GM23338 (cell line): ENCODE data around the gene GET4. TPM values are rescaled to one million over a fixed set of nuclear protein-coding genes. Genes with fewer than 3 reads are reported as not detected.
A peak's percentile ranks its signal among the peaks of the same experiment; 100 is the strongest.

ENCODE experiments used
- ATAC-seq: fragments of 200-7000 bp; cut with Tn5 transposase; 3 replicates; pipeline ENCODE4 v1.9.1; 2020
- DNase-seq: peaks from one replicate; pipeline ENCODE4 v3.0.0-alpha.2; 2015; ENCODE audit warnings: low spot score
- H2AFZ ChIP-seq: fragments of 200-600 bp; sonication (generic); 2 replicates; pipeline ENCODE4 v1.8.0; 2016; ENCODE audit warnings: antibody characterized with exemption, mild to moderate bottlenecking, moderate library complexity
- H3F3A ChIP-seq: fragments of 200-600 bp; sonication (generic); replicated peaks from 2 replicates; pipeline ENCODE4 v1.8.0; 2017; ENCODE audit warnings: antibody characterized with exemption, mixed run types, low read depth
- H3K27ac ChIP-seq: fragments of 200-600 bp; sonication (generic); 2 replicates; pipeline ENCODE4 v1.6.1; 2016; ENCODE audit warnings: low read depth
- H3K27me3 ChIP-seq: fragments of 200-600 bp; sonication (generic); 2 replicates; pipeline ENCODE4 v1.8.0; 2016; ENCODE audit warnings: mild to moderate bottlenecking, mixed run types, moderate library complexity; ENCODE audit not compliant: insufficient read depth
- H3K36me3 ChIP-seq: fragments of 200-600 bp; sonication (generic); 2 replicates; pipeline ENCODE4 v1.8.0; 2016; ENCODE audit warnings: mild to moderate bottlenecking; ENCODE audit not compliant: insufficient read depth
- H3K4me1 ChIP-seq: fragments of 200-600 bp; sonication (generic); 2 replicates; pipeline ENCODE4 v1.8.0; 2016; ENCODE audit warnings: mild to moderate bottlenecking, moderate library complexity; ENCODE audit not compliant: insufficient read depth
- H3K4me2 ChIP-seq: fragments of 200-600 bp; sonication (generic); 2 replicates; pipeline ENCODE4 v1.7.1; 2017; ENCODE audit warnings: mixed run types
- H3K4me3 ChIP-seq: fragments of 200-600 bp; sonication (generic); 2 replicates; pipeline ENCODE4 v1.6.1; 2016; ENCODE audit warnings: mixed run types
- H3K79me2 ChIP-seq: fragments of 200-600 bp; sonication (generic); replicated peaks from 2 replicates; pipeline ENCODE4 v1.8.0; 2017; ENCODE audit warnings: mild to moderate bottlenecking; ENCODE audit not compliant: insufficient read depth
- H3K9me2 ChIP-seq: fragments of 200-600 bp; sonication (generic); 2 replicates; pipeline ENCODE4 v1.8.0; 2017; ENCODE audit not compliant: insufficient read depth
- H4K20me1 ChIP-seq: fragments of 200-600 bp; sonication (generic); replicated peaks from 2 replicates; pipeline ENCODE4 v1.8.0; 2017; ENCODE audit warnings: mild to moderate bottlenecking; ENCODE audit not compliant: insufficient read depth
- H3K27ac Mint-ChIP-seq: 2 replicates; pipeline ENCODE4 v1.8.0; 2020; ENCODE audit warnings: inconsistent platforms, mild to moderate bottlenecking, moderate library complexity, mixed read lengths
- H3K27me3 Mint-ChIP-seq: 3 replicates; pipeline ENCODE4 v1.8.0; 2022; ENCODE audit warnings: low read depth, mild to moderate bottlenecking, moderate library complexity, mixed read lengths, inconsistent platforms; ENCODE audit not compliant: insufficient read depth, poor library complexity
- H3K36me3 Mint-ChIP-seq: 3 replicates; pipeline ENCODE4 v1.8.0; 2021; ENCODE audit warnings: low read depth, mild to moderate bottlenecking, inconsistent platforms, moderate library complexity, mixed read lengths
- H3K4me1 Mint-ChIP-seq: 3 replicates; pipeline ENCODE4 v1.8.0; 2020; ENCODE audit warnings: mild to moderate bottlenecking, inconsistent platforms, mixed read lengths
- H3K4me3 Mint-ChIP-seq: 3 replicates; pipeline ENCODE4 v1.8.0; 2021; ENCODE audit warnings: moderate library complexity, mild to moderate bottlenecking, inconsistent platforms, mixed read lengths
- H3K9me3 Mint-ChIP-seq: 3 replicates; pipeline ENCODE4 v1.8.0; 2020; ENCODE audit warnings: moderate library complexity, mild to moderate bottlenecking, inconsistent platforms, mixed read lengths
- CREB1 ChIP-seq: fragments of 250-450 bp; sonication (Bioruptor Pico); IDR thresholded peaks from 2 replicates; pipeline ENCODE4 v1.5.0; 2020; ENCODE audit warnings: low read depth, mild to moderate bottlenecking, moderate library complexity
- EZH2phosphoT487 ChIP-seq: fragments of 200-600 bp; sonication (generic); IDR thresholded peaks from one replicate; pipeline ENCODE4 v1.8.1; 2018; ENCODE audit warnings: antibody characterized with exemption; ENCODE audit not compliant: unreplicated experiment
- JUNB ChIP-seq: IDR thresholded peaks from one replicate; pipeline ENCODE4 v1.6.1; 2016; ENCODE audit warnings: antibody characterized with exemption; ENCODE audit not compliant: unreplicated experiment
- POLR2AphosphoS5 ChIP-seq: IDR thresholded peaks from 2 replicates; pipeline ENCODE4 v1.6.1; 2016; ENCODE audit warnings: antibody characterized with exemption, low read depth
- ZNF331 ChIP-seq: fragments of 250-450 bp; sonication (Bioruptor Pico); IDR thresholded peaks from 2 replicates; pipeline ENCODE4 v1.5.0; 2020; ENCODE audit warnings: low read depth, mild to moderate bottlenecking, moderate library complexity
- polyA plus RNA-seq: library from polyadenylated mRNA; unstranded; fragments of >200 nt; fragmentation: Nextera tagmentation; extraction: Ambion mirVana; gene quantifications from 2 replicates; pipeline ENCODE4 v1.2.1, GENCODE V29; 2016
- total RNA-seq: library from RNA; depleted of rRNA; stranded (reverse); fragments of >200 nt; shearing (Covaris generic); gene quantifications from 2 replicates; pipeline ENCODE4 v1.2.3, GENCODE V29; 2014
- TF ChIP-seq, protein P1 (sequence below): IDR thresholded peaks from 2 replicates; pipeline ENCODE4 v1.6.1; 2016; ENCODE audit warnings: antibody characterized with exemption
- TF ChIP-seq, protein P2 (sequence below): fragments of 250-450 bp; sonication (Bioruptor Pico); IDR thresholded peaks from 2 replicates; pipeline ENCODE4 v1.5.0; 2020; ENCODE audit warnings: mild to moderate bottlenecking, moderate library complexity
- TF ChIP-seq, protein P3 (sequence below), 2 experiments: fragments of 200-600 bp in 1 of 2; sonication (generic) in 1 of 2; conservative IDR thresholded peaks; 2 replicates each; pipeline versions ENCODE4 v1.5.1 to v1.6.1; 2016 to 2017; ENCODE audit warnings: antibody characterized with exemption in 2 of 2, low read depth in 2 of 2, mild to moderate bottlenecking in 2 of 2, moderate library complexity in 1 of 2

The GET4 gene
- total and polyA plus RNA-seq, 2 experiments from 2014 or later = 48.0 to 79.1 TPM

DNA sequence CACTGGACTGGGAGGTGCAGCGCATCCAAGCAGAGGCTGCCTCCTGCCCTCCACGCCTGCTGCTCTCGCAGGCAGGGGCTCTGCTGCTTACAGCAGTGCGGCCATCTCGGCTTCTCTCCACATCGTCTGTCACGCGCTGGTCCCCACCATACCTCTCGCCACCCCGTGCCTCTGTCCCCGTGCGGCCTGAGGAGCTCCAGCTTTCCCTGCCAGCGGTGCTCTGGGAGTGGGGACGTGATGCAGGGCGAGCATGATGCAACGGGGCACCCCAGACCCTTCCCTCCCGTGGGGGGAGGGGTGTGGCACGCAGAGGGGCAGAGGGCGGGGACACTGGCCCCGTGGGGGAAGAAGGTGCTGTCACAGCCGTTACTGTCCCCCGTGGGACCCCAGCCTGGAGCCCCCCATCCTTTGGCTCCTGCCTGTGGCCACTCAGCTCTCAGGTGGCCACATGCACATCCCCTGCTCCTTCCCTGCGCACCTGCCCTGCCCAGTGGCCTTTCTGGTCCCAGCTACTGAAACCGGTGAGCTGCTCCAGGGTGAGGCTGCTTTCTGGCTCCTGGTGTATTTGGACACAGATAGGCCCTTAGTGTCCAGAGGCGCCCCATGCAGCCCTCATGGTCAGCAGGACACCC, 9.0 kb downstream of the GET4 start:
- H3K27ac ChIP-seq = 0 out of 2 replicates have a peak overlapping the region, but pooled peaks have one; percentile 32
- no peaks in the 10 kb centered on the region for H3K9me2 ChIP-seq
- H3K4me3 ChIP-seq = no peak overlapping the region
- no peaks in the 10 kb centered on the region; the same call in 1 of the 2 replicates for H3K4me1 ChIP-seq
- H3F3A ChIP-seq = no peaks in the 10 kb centered on the region
- no peaks in the 10 kb centered on the region for H3K36me3 ChIP-seq
- no peaks in the 10 kb centered on the region for H3K27me3 ChIP-seq
- no peaks in the 10 kb centered on the region for H3K9me3 Mint-ChIP-seq
- peaks cover 15% of the 10 kb centered on the region for H3K4me1 Mint-ChIP-seq
- H3K4me3 Mint-ChIP-seq = no peak overlapping the region
- no peak overlapping the region for H3K4me2 ChIP-seq
- H3K27ac Mint-ChIP-seq = peak overlapping the region; percentile 77
- TF ChIP-seq, protein P1, sequence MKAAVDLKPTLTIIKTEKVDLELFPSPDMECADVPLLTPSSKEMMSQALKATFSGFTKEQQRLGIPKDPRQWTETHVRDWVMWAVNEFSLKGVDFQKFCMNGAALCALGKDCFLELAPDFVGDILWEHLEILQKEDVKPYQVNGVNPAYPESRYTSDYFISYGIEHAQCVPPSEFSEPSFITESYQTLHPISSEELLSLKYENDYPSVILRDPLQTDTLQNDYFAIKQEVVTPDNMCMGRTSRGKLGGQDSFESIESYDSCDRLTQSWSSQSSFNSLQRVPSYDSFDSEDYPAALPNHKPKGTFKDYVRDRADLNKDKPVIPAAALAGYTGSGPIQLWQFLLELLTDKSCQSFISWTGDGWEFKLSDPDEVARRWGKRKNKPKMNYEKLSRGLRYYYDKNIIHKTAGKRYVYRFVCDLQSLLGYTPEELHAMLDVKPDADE = no peak
- no peak for TF ChIP-seq EZH2phosphoT487
- TF ChIP-seq ZNF331 (CRISPR knock-in tag) = no peak
- TF ChIP-seq, protein P2, sequence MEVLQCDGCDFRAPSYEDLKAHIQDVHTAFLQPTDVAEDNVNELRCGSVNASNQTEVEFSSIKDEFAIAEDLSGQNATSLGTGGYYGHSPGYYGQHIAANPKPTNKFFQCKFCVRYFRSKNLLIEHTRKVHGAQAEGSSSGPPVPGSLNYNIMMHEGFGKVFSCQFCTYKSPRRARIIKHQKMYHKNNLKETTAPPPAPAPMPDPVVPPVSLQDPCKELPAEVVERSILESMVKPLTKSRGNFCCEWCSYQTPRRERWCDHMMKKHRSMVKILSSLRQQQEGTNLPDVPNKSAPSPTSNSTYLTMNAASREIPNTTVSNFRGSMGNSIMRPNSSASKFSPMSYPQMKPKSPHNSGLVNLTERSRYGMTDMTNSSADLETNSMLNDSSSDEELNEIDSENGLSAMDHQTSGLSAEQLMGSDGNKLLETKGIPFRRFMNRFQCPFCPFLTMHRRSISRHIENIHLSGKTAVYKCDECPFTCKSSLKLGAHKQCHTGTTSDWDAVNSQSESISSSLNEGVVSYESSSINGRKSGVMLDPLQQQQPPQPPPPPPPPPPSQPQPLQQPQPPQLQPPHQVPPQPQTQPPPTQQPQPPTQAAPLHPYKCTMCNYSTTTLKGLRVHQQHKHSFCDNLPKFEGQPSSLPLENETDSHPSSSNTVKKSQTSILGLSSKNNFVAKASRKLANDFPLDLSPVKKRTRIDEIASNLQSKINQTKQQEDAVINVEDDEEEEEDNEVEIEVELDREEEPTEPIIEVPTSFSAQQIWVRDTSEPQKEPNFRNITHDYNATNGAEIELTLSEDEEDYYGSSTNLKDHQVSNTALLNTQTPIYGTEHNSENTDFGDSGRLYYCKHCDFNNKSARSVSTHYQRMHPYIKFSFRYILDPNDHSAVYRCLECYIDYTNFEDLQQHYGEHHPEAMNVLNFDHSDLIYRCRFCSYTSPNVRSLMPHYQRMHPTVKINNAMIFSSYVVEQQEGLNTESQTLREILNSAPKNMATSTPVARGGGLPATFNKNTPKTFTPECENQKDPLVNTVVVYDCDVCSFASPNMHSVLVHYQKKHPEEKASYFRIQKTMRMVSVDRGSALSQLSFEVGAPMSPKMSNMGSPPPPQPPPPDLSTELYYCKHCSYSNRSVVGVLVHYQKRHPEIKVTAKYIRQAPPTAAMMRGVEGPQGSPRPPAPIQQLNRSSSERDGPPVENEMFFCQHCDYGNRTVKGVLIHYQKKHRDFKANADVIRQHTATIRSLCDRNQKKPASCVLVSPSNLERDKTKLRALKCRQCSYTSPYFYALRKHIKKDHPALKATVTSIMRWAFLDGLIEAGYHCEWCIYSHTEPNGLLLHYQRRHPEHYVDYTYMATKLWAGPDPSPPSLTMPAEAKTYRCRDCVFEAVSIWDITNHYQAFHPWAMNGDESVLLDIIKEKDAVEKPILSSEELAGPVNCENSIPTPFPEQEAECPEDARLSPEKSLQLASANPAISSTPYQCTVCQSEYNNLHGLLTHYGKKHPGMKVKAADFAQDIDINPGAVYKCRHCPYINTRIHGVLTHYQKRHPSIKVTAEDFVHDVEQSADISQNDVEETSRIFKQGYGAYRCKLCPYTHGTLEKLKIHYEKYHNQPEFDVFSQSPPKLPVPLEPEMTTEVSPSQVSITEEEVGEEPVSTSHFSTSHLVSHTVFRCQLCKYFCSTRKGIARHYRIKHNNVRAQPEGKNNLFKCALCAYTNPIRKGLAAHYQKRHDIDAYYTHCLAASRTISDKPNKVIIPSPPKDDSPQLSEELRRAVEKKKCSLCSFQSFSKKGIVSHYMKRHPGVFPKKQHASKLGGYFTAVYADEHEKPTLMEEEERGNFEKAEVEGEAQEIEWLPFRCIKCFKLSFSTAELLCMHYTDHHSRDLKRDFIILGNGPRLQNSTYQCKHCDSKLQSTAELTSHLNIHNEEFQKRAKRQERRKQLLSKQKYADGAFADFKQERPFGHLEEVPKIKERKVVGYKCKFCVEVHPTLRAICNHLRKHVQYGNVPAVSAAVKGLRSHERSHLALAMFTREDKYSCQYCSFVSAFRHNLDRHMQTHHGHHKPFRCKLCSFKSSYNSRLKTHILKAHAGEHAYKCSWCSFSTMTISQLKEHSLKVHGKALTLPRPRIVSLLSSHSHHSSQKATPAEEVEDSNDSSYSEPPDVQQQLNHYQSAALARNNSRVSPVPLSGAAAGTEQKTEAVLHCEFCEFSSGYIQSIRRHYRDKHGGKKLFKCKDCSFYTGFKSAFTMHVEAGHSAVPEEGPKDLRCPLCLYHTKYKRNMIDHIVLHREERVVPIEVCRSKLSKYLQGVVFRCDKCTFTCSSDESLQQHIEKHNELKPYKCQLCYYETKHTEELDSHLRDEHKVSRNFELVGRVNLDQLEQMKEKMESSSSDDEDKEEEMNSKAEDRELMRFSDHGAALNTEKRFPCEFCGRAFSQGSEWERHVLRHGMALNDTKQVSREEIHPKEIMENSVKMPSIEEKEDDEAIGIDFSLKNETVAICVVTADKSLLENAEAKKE (CRISPR knock-in tag) = no peak
- TF ChIP-seq POLR2AphosphoS5 = no peak
- no peak for TF ChIP-seq JUNB
- no peak for TF ChIP-seq CREB1 (CRISPR knock-in tag)
- TF ChIP-seq, protein P3, sequence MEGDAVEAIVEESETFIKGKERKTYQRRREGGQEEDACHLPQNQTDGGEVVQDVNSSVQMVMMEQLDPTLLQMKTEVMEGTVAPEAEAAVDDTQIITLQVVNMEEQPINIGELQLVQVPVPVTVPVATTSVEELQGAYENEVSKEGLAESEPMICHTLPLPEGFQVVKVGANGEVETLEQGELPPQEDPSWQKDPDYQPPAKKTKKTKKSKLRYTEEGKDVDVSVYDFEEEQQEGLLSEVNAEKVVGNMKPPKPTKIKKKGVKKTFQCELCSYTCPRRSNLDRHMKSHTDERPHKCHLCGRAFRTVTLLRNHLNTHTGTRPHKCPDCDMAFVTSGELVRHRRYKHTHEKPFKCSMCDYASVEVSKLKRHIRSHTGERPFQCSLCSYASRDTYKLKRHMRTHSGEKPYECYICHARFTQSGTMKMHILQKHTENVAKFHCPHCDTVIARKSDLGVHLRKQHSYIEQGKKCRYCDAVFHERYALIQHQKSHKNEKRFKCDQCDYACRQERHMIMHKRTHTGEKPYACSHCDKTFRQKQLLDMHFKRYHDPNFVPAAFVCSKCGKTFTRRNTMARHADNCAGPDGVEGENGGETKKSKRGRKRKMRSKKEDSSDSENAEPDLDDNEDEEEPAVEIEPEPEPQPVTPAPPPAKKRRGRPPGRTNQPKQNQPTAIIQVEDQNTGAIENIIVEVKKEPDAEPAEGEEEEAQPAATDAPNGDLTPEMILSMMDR (conservative IDR thresholded peaks at IDR 0.05; ENCODE audit: low read depth in 2 of 2) = no peak
- ATAC-seq (no peak; the same call in 2 of the 3 replicates), DNase-seq (no peak)
- no peak overlapping the region for H2AFZ ChIP-seq
- peaks cover 27% of the 10 kb centered on the region for H3K36me3 Mint-ChIP-seq
- peaks cover 32% of the 10 kb centered on the region for H4K20me1 ChIP-seq
- H3K79me2 ChIP-seq = peaks cover 90% of the 10 kb centered on the region
- H3K27me3 Mint-ChIP-seq = peaks cover 2% of the 10 kb centered on the region
